IPS DF 19.7 (cell line): Measurements from ENCODE around the gene FOXI1.

Experiments used
- DNase-seq: peaks from one replicate; pipeline ENCODE4 v3.0.0-alpha.2; 2013; ENCODE audit warnings: low read depth, low spot score

Gene FOXI1

DNA sequence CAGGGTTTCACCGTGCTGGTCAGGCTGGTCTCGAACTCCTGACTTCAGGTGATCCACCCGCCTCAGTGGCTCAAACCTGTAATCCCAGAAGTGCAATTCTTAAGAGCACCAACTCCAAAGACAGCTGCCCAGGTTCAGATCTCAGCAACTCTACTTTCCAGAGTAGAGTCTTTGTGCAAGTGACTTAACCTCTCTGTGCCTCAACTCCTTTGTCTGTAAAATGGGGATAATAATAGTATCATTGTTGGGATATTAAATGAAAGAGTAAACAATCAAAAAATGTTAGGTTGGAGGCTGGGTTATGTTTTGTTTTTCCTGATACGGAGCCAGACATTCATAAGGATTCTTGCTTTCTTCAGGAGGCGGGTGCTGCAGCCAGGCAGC, 45.0 kb downstream of the FOXI1 start:
- no peak for DNase-seq

DNA sequence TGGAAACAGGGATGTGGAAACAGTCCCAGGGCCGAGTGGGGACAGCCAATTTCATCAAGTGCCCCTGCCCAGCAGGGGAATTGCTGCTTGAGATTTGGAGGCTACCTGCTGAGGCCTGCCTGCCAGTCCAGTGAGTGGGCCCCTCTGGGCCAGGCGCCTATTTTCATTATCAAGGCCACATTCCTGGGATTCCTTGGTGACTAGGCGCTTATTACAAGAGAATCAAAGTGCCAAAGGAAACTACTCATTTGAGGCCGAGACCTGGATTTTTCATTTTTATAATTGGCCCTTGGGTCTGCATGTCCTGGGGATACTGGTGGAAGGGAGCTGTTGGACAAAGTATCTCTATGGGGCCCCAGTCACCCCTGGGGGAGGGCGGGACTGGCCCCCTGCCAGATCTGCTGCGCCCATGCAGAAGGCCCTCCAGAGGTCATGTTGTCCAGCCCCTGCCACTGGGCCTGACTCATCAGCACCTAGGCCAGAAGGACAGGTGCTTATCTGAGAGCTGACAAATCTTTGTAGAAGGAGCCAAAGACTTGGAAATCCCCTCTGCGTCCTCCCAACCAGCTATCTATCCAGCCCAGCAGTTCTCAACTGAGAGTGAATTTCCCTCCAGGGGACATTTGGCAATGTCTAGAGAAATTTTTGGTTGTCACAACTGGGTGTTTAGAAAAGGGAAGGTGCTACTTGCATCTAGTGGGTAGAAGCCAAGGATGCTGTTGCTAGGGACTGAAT, 45.6 kb downstream of the FOXI1 start:
- DNase-seq: peak; percentile 38

DNA sequence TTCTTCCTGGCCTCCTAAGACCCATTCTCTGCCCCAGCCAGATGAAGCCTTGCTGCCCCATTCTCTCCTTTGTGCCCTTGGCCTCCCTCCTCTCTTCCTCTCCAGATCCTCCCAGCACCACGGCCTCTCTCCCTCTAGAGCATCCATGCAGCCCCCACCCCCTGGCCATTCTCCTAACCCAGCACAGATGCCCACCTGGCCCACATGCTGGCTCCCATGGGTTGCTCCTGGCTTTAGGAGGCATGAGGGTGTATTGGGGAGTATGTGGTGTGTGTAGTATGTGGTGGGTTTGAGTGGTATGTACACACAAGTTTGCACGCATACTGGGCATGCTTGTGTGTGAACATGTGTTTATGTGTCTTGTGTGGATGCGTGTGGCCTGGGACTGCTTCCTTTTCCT, 47.1 kb downstream of the FOXI1 start:
- no peak for DNase-seq

DNA sequence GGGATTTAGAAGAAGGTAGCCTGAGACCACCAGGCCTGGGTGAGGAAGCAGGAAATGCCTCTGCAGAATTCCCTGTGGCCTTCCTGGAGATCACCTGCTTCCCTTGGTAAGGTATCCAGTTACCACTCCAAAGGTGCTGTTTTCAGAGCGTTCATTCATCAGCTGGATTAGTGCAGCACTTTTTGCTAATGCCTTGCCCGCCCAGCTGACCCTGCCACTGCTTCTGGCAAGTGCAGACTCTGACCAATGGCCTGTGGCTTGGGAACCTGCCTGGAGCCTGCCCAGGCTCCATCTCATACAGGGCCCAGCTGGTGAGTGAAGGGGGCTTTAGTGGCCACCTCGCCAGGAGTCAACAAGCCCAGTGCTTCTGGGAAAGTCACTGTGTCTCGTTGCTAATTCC, 48.6 kb downstream of the FOXI1 start:
- DNase-seq: no peak

DNA sequence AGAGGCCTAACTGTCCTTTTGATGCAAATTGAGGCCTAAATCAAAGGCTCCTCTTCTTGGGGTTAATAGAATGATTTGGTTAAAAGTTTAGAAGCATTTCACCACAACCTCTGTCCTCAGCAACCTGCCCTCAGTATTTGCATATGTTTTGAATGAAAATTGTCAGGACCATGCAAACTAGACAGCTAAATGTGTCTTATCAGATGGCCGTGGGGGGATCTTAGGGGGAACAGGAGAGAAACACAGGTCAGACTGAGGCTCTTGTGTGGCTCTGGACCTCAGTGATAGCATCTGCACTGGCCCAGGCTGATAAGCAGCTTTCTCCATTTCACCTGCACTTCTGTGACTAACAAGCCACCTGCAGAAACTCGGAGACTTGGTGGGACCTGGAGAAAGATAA, 49.0 kb downstream of the FOXI1 start:
- DNase-seq: no peak

DNA sequence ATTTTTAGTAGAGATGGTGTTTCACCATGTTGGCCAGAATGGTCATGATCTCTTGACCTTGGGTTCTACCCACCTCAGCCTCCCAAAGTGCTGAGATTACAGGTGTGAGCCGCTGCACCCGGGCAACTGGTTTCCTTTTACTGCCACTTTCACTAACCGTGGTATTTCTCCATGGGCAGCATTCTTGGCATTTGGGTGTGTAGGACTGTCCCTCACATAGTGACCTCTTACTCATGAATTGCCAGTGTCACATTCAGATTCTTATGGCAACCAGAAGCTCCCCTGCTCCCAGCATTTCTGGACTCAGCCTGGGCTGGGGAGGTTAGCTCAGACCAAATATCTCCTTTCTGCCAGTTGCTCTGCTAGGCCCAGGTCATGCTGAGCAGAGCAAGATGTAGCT, 50.1 kb downstream of the FOXI1 start:
- DNase-seq: no peak

DNA sequence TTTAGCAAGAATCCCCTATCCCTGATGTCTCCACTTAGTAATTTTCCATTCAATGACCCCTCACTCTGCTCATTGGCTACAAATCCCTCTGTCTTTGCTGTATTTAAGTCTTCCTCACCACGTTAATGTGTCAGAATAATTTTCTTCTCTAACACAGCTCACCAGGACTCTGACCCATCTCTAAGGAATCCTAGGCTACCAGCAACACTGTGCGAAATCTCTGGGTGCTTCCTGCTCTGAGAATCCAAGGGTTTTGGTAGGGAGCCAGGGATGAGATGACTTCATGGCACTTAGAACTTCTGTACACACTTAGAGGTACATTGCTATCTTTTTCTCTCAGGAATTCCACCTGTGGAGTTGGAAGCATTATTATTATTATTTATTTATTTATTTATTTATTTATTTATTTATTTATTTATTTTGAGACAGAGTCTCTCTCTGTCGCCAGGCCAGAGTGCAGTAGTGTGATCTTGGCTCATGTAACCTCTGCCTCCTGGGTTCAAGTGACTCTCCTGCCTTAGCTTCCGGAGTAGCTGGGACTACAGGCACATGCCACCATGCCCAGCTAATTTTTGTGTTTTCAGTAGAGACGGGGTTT, 53.5 kb downstream of the FOXI1 start:
- no peak for DNase-seq
